ENCODE data around the gene CACNB4.

DNA sequence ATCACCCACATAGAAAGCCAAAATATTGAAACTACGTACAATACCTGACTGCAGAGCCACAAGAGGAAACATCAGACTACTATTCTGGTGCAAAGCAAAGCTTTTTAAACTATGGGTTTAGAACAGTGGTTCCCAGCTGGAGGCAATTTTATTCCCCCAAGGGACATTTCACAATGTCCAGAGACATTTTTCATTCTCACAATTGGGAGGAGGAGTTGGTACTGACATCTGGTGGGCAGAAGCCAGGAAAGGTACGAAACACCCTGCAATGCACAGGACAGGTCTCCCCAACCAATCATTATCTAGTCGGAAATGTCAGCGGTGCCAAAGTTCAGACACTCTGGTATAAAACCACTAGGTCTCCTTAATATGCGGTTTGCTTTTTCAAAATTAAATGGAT is 182.2 kb downstream of the CACNB4 start:
- TF ChIP-seq, protein P1, sequence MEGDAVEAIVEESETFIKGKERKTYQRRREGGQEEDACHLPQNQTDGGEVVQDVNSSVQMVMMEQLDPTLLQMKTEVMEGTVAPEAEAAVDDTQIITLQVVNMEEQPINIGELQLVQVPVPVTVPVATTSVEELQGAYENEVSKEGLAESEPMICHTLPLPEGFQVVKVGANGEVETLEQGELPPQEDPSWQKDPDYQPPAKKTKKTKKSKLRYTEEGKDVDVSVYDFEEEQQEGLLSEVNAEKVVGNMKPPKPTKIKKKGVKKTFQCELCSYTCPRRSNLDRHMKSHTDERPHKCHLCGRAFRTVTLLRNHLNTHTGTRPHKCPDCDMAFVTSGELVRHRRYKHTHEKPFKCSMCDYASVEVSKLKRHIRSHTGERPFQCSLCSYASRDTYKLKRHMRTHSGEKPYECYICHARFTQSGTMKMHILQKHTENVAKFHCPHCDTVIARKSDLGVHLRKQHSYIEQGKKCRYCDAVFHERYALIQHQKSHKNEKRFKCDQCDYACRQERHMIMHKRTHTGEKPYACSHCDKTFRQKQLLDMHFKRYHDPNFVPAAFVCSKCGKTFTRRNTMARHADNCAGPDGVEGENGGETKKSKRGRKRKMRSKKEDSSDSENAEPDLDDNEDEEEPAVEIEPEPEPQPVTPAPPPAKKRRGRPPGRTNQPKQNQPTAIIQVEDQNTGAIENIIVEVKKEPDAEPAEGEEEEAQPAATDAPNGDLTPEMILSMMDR (IDR thresholded peaks at IDR 0.05; ENCODE audit: insufficient read depth, low read length) = no peak
- TF ChIP-seq POLR2AphosphoS5 (IDR thresholded peaks at IDR 0.05; ENCODE audit: low read depth) (no peak), GABPA (IDR thresholded peaks at IDR 0.05; ENCODE audit: low read depth) (no peak)
